AG08396 (cell line): ENCODE data around the gene PMM2.

Experiments used
- DNase-seq: peaks from one replicate; pipeline ENCODE4 v3.0.0; 2012; ENCODE audit warnings: low spot score, mixed read lengths

PMM2 gene

GRCh38 chr16:8851761-8852403, 54.2 kb downstream of the PMM2 start:
- DNase-seq: no peak

GRCh38 chr16:8852534-8852933, 54.9 kb downstream of the PMM2 start:
- no peak for DNase-seq

- no peak for DNase-seq
Observed at GRCh38 chr16:8853150-8853549, 55.5 kb downstream of the PMM2 start.

GRCh38 chr16:8853611-8854010, 56.0 kb downstream of the PMM2 start:
- DNase-seq: no peak

- no peak for DNase-seq
Observed at GRCh38 chr16:8854298-8854948, 56.8 kb downstream of the PMM2 start.

- DNase-seq: no peak
Observed at GRCh38 chr16:8855051-8855786, 57.6 kb downstream of the PMM2 start.

- DNase-seq: no peak
Observed at GRCh38 chr16:8855972-8856371, 58.3 kb downstream of the PMM2 start.

- DNase-seq: no peak
Observed at GRCh38 chr16:8858994-8859912, 61.6 kb downstream of the PMM2 start.

- DNase-seq: peak; percentile 59
Observed at GRCh38 chr16:8859913-8860881, 62.6 kb downstream of the PMM2 start.

- no peak for DNase-seq
Observed at GRCh38 chr16:8861563-8862308, 64.1 kb downstream of the PMM2 start.

- no peak for DNase-seq
Observed at GRCh38 chr16:8862309-8863130, 64.9 kb downstream of the PMM2 start.

- DNase-seq: no peak
Observed at GRCh38 chr16:8863594-8864424, 66.2 kb downstream of the PMM2 start.

- DNase-seq: no peak
Observed at GRCh38 chr16:8864480-8865110, 67.0 kb downstream of the PMM2 start.

GRCh38 chr16:8865145-8865882, 67.7 kb downstream of the PMM2 start:
- DNase-seq: no peak

GRCh38 chr16:8866118-8866883, 68.7 kb downstream of the PMM2 start:
- no peak for DNase-seq

- DNase-seq: no peak
Observed at GRCh38 chr16:8866884-8867215, 69.2 kb downstream of the PMM2 start.
